Ureter (tissue), 1 donor: ENCODE measurements around the gene PTPRU. TPM values are rescaled to one million over a fixed set of nuclear protein-coding genes. Genes with fewer than 3 reads are reported as not detected.

Experiments
- DNase-seq: peaks from one replicate; pipeline ENCODE4 v3.0.0-alpha.2; 2020; ENCODE audit warnings: low spot score
- total RNA-seq: library from RNA; stranded (reverse); gene quantifications from one replicate; pipeline ENCODE4 v1.2.4, GENCODE V29; 2023
- donor health status: DM: yes; HTN: yes; CAD: no.

PTPRU gene
- 100 TPM for total RNA-seq

- peak; percentile 81 for DNase-seq
Observed at GRCh38 chr1:29235955-29236711, at the start of gene PTPRU. Gene PTPRU, plus strand, starts transcription at chr1:29236522. Its CDS starts 123 bp downstream, at chr1:29236645.

GRCh38 chr1:29186707-29187106, 49.6 kb upstream of the PTPRU start:
- no peak for DNase-seq

DNA sequence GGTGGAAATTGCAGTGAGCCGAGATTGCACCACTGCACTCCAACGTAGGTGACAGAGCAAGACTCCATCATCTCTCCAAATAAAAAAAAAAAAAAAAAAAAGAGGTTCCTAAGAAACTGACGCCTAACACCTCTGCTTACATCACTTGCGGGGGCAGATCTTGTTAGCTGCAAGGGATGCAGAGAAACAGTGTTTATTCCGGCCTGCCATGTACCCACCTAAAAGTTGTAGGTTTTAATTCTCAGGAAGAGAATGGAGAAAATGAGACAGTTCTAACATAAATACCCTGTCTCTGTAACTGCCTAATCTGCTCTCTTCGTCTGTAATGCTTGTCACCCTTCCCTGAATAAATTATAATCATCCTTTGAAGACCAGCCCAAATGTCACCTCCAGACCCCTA, 45.6 kb upstream of the PTPRU start:
- no peak for DNase-seq

DNA sequence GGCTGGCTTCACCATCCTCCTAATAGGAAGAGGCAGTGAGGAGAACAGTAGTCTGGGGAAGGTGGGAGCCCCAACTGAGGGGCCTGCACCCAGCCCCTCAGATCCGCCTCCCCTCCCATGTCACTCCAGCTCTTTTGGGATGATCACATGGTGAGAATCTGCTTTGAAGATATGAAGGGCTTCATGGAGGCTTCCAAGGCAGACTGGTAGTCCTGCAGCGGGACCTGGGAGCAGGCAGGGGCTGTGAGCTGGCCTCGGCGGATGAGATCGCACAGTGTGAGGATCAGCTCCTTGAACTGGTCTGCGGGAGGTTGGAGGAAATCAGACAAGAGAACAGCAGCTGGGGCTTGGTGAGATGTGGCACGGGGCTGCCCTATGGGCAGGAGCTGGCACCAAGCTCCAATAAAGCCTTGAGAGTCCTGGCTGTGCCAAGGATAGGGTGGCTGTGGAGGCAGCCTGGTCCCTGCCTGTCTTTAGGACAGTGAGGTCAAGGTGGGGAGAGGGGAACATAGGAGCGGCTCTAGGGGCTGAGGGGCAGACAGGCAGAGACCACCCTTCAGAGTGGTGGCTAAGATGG, 42.4 kb upstream of the PTPRU start:
- DNase-seq, result no peak

- no peak for DNase-seq
Observed at GRCh38 chr1:29195881-29196291, 40.4 kb upstream of the PTPRU start.

DNA sequence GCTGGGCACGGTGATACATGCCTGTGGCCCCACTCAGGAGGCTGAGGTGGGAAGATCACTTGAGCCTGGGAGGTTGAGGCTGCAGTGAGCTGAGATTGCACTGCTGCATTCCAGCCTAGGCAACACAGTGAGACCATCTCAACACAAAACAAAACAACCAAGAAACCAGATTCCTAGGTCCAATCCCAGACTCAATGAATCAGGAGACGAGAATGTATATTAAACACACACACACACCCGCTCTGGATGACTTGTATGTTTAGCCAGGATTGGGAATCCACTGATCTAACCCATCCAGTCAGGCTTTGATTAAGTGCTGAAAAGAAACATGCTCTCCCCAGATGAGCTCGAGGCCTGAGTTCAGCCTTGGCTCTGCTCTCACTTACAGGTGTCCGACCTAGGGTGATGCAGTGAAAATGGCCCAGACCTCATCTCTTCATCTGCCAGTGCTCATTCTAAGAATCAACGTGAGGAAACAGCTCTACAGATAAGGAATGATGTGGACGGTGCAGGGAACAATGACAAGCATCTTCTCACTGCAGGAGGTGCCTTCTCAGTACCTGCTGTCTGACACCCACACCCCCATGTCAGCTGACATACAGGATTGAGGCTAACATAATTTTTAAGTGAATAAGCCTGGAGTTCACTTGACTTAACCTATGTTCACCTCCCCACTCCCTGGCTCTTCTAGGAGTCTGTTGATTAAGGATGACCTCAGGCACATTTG, 39.3 kb upstream of the PTPRU start:
- no peak for DNase-seq

DNA sequence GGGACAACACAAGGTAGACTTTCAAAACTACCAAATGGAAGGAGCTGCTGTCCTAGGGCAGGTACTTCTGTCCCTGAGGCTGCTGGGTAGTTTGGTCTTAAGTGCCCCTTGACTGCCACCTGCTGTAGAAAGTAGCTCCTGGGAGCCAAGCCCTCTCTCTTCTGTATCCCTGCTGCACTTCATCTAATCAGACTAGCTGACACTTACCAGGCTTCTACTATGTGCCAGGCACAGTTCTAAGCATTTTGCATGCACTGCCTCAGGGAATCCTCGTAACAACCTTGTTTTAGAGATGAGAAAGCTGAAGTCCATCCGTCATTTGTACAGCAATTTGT, 38.8 kb upstream of the PTPRU start:
- DNase-seq, result no peak

DNA sequence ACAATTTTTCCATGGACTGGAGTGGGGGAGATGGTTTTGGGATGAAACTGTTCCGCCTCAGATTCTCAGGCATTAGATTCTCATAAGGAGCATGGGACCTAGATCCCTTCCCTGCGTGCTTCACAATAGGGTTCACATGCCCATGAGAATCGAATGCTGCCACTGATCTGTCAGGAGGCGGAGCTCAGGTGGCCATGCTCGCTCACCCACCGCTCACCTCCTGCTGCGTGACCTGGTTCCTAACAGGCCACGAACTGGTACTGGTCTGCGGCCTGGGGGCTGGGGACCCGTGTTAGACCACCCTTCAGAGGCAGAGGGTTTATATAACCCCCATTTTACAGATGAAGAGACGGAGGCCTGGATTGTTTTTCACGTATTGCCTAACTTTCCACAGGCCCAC, 38.3 kb upstream of the PTPRU start:
- DNase-seq, result no peak

DNA sequence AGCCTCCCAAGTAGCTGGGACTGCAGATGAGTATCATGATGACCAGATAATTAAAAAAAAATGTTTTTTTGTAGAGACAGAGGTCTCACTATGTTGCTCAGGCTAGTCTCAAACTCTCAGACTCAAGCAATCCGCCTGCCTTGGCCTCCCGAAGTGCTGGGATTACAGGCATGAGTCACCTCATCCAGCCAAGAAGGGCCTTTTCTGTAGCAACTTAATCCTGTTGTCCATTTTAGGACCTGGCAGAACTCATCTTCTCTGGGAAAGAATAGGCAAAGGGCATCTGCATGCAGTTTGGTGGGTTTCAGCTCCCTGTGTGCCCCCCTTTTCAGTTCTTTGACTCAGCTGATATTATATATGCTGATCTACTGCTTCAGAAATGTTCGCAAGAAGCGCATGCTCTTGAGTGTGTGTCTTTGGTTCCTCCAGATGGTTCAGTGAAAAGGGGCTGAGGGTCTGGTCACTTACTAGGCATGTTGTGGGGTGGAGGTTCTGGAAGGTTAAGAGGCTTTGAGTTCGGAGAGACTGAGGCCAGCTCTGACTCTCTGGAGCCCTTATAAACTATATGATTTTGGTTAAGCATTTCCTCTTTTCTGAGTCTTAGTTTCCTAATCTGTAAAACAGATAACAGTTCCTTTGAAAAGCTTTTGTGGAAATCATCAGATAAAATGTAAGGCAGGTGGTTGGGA, 35.3 kb upstream of the PTPRU start:
- DNase-seq, result no peak

GRCh38 chr1:29201595-29202051, 34.7 kb upstream of the PTPRU start:
- no peak for DNase-seq

- no peak for DNase-seq
Observed at GRCh38 chr1:29202053-29202452, 34.3 kb upstream of the PTPRU start.

GRCh38 chr1:29202584-29203340, 33.6 kb upstream of the PTPRU start:
- peak; percentile 97 for DNase-seq

GRCh38 chr1:29208442-29208841, 27.9 kb upstream of the PTPRU start:
- DNase-seq, result no peak

DNA sequence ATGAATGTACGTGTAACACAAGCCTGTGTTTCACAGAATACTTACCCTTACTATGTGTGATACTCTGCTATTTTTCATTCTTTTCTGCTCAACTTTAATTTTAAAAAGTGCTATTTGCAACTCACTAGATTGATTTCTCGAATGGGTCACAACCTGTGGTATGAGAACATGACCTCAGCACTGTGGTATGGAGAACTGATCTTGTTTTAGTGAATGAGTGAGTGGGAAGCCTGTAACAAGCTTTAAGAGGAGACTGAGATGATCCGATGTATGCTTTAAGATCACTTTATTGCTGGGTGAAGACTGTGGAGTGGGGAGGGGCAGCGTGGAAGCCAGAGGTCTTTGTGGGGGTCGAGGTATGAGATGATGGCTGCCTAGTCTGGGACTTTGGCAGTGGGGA, 27.1 kb upstream of the PTPRU start:
- no peak for DNase-seq

- no peak for DNase-seq
Observed at GRCh38 chr1:29210278-29211085, 25.8 kb upstream of the PTPRU start.

DNA sequence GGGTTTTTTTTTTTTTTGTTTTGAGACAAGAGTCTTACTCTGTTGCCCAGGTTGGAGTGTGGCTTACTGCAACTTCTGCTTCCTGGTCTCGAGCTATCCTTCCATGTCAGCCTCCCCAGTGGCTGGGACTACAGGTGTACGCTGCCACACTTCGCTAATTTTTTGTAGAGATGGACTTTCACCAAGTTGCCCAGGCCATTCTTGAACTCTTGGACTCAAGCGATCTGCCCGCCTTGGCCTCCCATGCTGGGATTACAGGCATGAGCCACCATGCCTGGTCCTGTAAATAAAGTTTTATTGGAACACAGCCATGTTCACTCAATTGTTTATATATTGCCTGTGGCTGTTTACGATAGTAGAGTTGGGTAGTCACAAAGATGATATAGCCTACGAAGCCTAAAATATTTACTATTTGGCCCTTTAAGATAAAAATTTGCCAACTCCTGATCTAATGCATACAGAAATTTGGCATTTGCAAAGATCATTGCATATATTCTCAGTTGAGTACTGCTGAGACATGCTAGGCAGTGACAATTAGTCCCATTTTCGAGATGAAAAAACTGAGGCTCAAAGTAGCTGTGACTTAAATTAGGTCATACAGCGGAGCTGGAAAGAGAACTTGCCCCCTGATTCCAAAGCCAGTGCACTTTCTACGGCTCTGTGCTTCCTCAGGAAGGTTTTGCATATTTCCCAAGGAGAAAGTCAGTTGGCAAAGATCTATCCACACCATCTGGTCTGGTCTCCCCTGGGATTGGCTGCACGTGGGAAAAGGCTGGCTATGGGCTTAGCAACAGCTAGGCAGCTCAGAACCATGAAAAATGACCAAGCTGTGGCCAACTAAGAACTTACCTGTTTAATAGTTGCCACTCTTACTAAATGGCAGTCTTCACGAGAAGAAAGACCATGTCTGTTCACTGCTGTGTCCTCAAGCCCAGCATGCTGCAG, 25.0 kb upstream of the PTPRU start:
- no peak for DNase-seq

DNA sequence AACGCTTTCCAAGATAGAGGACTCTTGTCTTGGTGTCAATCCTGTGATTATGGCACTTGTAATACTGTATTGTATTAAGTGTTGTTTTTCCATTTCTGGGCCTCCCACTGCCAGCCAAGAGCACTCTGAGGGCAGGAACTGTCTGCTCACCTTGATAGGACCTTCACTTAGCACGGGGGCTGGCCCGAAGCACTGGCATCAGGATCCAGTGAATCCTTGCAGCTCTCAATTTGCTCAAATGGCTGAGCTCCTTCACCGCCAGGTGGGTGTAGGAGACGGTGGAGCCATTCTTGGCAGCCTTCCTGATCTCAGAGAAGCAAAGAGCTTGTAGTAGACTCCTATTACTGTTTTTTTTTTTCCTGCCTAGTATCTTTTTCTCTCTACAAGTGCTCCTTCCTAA, 23.3 kb upstream of the PTPRU start:
- no peak for DNase-seq

DNA sequence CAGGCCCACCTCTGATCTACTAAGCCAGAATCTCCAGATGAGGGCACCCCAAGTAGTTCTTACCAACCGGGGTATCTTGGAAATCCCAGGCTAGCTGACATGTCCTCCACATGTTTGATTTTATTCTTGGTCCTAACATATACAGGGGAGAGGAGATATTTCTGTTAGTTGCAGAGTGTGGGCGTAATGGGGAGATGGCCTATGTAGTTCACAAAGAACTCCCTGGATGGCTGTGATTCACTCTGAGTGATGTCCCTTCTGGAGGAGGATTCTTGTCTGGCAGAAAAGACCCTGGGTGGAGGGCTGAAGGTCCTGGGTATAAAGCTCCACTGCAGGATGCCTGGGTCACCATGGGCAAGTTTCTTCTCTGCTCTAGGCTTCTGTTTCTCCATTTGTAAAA, 18.7 kb upstream of the PTPRU start:
- DNase-seq, result no peak

GRCh38 chr1:29218223-29218622, 18.1 kb upstream of the PTPRU start:
- DNase-seq, result no peak

DNA sequence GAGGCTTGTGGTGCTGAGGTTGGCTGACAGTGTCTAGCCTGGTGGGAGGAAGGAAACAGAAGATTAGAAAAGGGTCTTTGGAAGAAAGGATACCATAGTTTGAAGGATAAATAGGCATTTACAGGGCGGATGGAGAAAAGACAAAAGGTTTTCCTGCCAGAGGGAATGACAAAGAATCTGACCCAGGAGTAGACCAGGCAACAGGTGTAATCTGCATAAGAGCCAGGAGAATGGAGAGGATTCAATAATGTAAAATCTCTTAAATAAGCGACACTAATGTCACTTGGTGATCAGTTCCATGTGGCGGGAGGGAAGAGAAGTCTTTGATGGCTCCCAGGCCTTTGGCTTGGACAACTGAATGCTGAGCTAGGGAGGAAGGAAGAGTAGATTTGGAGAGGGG, 15.0 kb upstream of the PTPRU start:
- DNase-seq, result no peak
